Ovary (tissue), 9 donors: Measurements from ENCODE around the gene MTR. TPM values are rescaled to one million over a fixed set of nuclear protein-coding genes. Genes with fewer than 3 reads are reported as not detected.

Experiments
- DNase-seq, 5 donors: peaks; one replicate each; pipeline ENCODE4 v3.0.0-alpha.2; 2019 to 2020
- H3K27ac ChIP-seq, 2 donors: fragments of 200-600 bp; one replicate each; pipeline versions ENCODE4 v1.5.1 to v1.8.0; 2019 to 2022
- H3K27me3 ChIP-seq: fragments of 200-600 bp; one replicate; pipeline ENCODE4 v1.8.0; 2022
- H3K36me3 ChIP-seq: fragments of 200-600 bp; sonication (generic); one replicate; pipeline ENCODE4 v1.5.1; 2019
- H3K4me1 ChIP-seq: one replicate; pipeline ENCODE4 v1.8.1; 2013; ENCODE audit warnings: mild to moderate bottlenecking, moderate library complexity; ENCODE audit not compliant: insufficient read depth
- H3K4me3 ChIP-seq: fragments of 200-600 bp; sonication (generic); one replicate; pipeline ENCODE4 v1.5.1; 2017
- H3K9me3 ChIP-seq, 2 donors: fragments of 200-600 bp in 1 of 2; sonication (generic) in 1 of 2; one replicate each; pipeline versions ENCODE4 v1.5.1 to v1.8.1; 2013 to 2019; ENCODE audit warnings: mild to moderate bottlenecking in 1 of 2, moderate library complexity in 1 of 2
- CTCF ChIP-seq, 3 donors: fragments of 450-650 bp in 2 of 3; fragments of 200-600 bp in 1 of 3; IDR thresholded peaks; one replicate each; pipeline versions ENCODE4 v1.5.1 to v1.8.0; 2016 to 2022; ENCODE audit warnings: antibody characterized with exemption in 3 of 3, mild to moderate bottlenecking in 1 of 3
- EP300 ChIP-seq: sonication (generic); formaldehyde crosslinking; IDR thresholded peaks from one replicate; pipeline ENCODE4 v1.6.1; 2017; ENCODE audit warnings: antibody characterized with exemption
- POLR2A ChIP-seq: fragments of 450-650 bp; IDR thresholded peaks from one replicate; pipeline ENCODE4 v1.6.1; 2017; ENCODE audit warnings: antibody characterized with exemption, mild to moderate bottlenecking, moderate library complexity
- WGBS, 3 donors: extraction: QIAGEN DNeasy Blood & Tissue Kit in 1 of 3; methylation state at CpG; one replicate each; pipeline versions ENCODE4 v1.1.5 to v1.1.7; 2013 to 2017; 5-methylcytosine and 5-hydroxymethylcytosine counted together
- intact Hi-C, 4 donors: fragments of 100-400 bp; cut with DNase I; formaldehyde crosslinking; loops; one replicate each; pipeline versions ENCODE4 v1.11.0 to v1.15.1; 2022 to 2023
- polyA plus RNA-seq, 2 donors: library from polyadenylated mRNA; stranded (reverse); fragments of 200-250 nt in 1 of 2; fragments of 350-450 nt in 1 of 2; fragmentation: Illumina TruSeq in 1 of 2; extraction: RNeasy Lipid Tissue Mini Kit (QIAGEN cat#74804) in 1 of 2; gene quantifications; one replicate each; pipeline ENCODE4 v1.2.3, GENCODE V29; 2013 to 2014
- total RNA-seq, 7 donors: library from RNA; depleted of rRNA in 2 of 7; stranded (reverse); fragments of >200 nt in 2 of 7; fragmentation: NEBNext Ultra II Directional in 3 of 7; extraction: Animal tissue kit (Norgen Biotek cat#: 25700) in 3 of 7; gene quantifications; one replicate each; pipeline versions ENCODE4 v1.1.0 to v1.2.4, GENCODE V29; 2016 to 2023
- donor health status: DM: no; HTN: no; CAD: no; lungs with moderate emphysema.
- donor health status: DM: no; HTN: no; CAD: no.
- donor health status: Bipolar disorder and iron deficiency.
- donor health status: DM: yes; HTN: yes; CAD: no.
- donor health status: DM: no; HTN: no; CAD: no.
- donor health status: DM: yes; HTN: yes; CAD: no.

Gene MTR
- total and polyA plus RNA-seq, 9 donors, result 10.2 to 60.8 (median 49.5) TPM

GRCh38 chr1:236868625-236869467, 73.8 kb downstream of the MTR start:
- no peak overlapping the region for H3K4me3 ChIP-seq
- no peak for TF ChIP-seq EP300
- TF ChIP-seq CTCF (IDR thresholded peaks at IDR 0.05), result peak in 2 of 3 donors; percentile 19 to 34
- TF ChIP-seq POLR2A, result no peak
- H3K27ac ChIP-seq, result no peak overlapping the region
- no peaks in the 10 kb centered on the region for H3K27me3 ChIP-seq
- H3K36me3 ChIP-seq, result no peaks in the 10 kb centered on the region
- no peaks in the 10 kb centered on the region for H3K9me3 ChIP-seq
- no peak for DNase-seq
- intact Hi-C loops, result no loop called here
- no peaks in the 10 kb centered on the region for H3K4me1 ChIP-seq
- 96 to 98% (median 96%) methylated on average over 6 of the region's 6 CpGs for WGBS, 3 donors

GRCh38 chr1:236869911-236870310, 74.8 kb downstream of the MTR start:
- no peak for DNase-seq
- no peak for TF ChIP-seq CTCF (IDR thresholded peaks at IDR 0.05)
- TF ChIP-seq POLR2A, result no peak
- no peak for TF ChIP-seq EP300
- Histone ChIP-seq H3K27me3 (no peaks in the 10 kb centered on the region), H3K36me3 (no peaks in the 10 kb centered on the region), H3K4me1 (no peaks in the 10 kb centered on the region), H3K27ac (no peak overlapping the region), H3K4me3 (no peak overlapping the region), H3K9me3 (no peaks in the 10 kb centered on the region)
- 80 to 84% (median 83%) methylated on average over 2 of the region's 2 CpGs for WGBS, 3 donors
- intact Hi-C loops, result no loop called here

GRCh38 chr1:236870721-236871120, 75.6 kb downstream of the MTR start:
- H3K36me3 ChIP-seq, result no peaks in the 10 kb centered on the region

GRCh38 chr1:236872075-236872666, 77.1 kb downstream of the MTR start:
- H3K4me3 ChIP-seq, result no peak overlapping the region
- no peak overlapping the region for H3K27ac ChIP-seq
- intact Hi-C loops, result no loop called here
- 87 to 90% (median 89%) methylated on average over 5 of the region's 5 CpGs for WGBS, 3 donors
- no peaks in the 10 kb centered on the region for H3K4me1 ChIP-seq
- no peaks in the 10 kb centered on the region for H3K27me3 ChIP-seq
- no peak for TF ChIP-seq POLR2A
- no peak for TF ChIP-seq EP300
- no peak for TF ChIP-seq CTCF (IDR thresholded peaks at IDR 0.05)
- H3K9me3 ChIP-seq, result no peaks in the 10 kb centered on the region
- no peak for DNase-seq
- H3K36me3 ChIP-seq, result no peaks in the 10 kb centered on the region

More at GRCh38 chr1:236870721-236871120, 75.6 kb downstream of the MTR start:
- intact Hi-C loops, result no loop called here
- Histone ChIP-seq H3K4me3 (no peak overlapping the region), H3K9me3 (no peaks in the 10 kb centered on the region), H3K27me3 (no peaks in the 10 kb centered on the region), H3K27ac (no peak overlapping the region), H3K4me1 (no peaks in the 10 kb centered on the region)
- no peak for TF ChIP-seq CTCF (IDR thresholded peaks at IDR 0.05)
- no peak for TF ChIP-seq POLR2A
- TF ChIP-seq EP300, result no peak
- DNase-seq, result no peak
- WGBS, 3 donors, result 93 to 96% (median 95%) methylated on average over 6 of the region's 6 CpGs
